HG02642 (cell line): ENCODE measurements around the gene NPLOC4.

Experiments used
- ATAC-seq: cut with Tn5 transposase; IDR thresholded peaks from one replicate; pipeline ENCODE4 v1.9.1; 2021; ENCODE audit warnings: mild to moderate bottlenecking; ENCODE audit not compliant: unreplicated experiment, poor library complexity

NPLOC4 gene

DNA sequence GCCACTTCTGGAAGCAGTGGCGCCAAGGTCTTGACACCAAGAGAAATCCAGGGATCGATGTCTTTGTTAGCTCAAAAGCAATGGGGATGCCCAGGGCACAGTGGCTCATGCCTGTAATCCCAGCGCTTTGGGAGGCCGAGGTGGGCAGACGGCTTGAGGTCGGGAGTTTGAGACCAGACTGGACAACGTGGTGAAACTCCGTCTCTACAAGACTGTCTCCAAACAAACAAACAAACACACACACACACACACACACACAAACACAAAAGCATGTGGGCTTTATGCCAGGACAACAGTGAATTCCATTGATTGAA is 62.3 kb downstream of the NPLOC4 start:
- no peak for ATAC-seq

DNA sequence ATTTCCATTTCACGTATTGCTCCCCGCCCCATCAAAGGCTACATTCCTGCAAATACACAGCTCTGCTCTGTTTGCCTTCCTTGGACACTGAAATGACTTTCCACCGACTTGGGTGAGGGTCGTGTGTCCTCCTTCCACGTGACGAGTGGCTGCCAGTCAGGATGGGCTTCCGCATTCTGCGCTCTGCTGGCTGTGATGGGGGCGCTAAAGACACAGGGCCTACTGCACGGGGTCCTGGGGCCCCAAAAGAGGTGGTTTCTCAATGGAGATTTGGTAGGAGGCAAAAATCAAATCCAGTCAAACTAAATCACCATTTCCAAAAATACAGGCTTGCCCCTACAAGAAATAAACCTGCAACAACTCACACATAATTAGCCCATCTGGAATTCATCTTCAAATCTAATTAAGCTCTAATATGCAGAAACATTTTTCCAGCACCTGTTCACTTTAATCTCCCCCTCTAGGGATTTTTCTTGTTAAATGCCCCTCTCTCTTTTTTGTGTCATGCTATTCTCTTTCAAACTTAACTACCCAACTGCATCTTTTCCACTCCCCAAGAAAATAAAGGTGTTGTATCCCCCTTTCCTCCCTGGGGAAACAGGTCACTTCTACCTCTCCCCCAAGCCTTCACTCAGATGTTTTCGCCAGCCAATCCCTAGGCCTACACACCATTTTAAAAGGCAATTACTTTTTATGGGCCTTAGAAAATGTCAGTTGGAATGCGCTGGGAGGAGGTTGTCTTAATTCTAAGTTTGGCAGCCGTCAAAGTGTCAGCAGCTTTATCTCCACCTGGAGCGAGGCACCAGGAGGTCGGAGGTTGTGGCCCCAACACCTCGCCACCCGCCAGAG is 62.9 kb downstream of the NPLOC4 start:
- no peak for ATAC-seq

DNA sequence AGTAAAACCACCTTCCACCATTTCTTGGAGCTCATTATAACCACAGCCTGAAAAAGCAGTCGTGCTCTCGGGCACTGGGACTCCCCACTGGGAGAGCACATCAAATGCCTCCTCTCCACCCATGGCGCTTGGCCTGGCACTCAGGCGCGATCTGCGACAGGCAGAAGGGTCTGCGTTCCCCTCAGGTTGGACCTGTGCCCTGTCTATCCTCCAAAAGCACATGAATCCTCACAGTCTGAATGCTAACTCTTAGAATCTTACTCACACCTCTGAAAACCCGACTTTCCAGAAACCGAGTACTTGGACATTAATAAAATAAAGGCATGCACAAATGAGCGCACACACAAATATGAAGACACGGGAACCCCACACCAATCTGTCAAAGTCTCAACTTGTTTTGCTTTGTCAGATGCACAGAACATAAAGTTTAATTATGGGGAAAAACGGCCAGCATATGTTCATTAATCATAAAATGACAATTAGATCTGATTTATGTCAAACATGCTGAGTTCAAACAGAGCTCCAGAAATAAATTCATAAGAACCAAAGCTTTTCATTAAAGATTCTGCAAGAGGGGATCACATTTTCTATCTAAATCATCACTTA is 64.2 kb downstream of the NPLOC4 start:
- ATAC-seq, result no peak

DNA sequence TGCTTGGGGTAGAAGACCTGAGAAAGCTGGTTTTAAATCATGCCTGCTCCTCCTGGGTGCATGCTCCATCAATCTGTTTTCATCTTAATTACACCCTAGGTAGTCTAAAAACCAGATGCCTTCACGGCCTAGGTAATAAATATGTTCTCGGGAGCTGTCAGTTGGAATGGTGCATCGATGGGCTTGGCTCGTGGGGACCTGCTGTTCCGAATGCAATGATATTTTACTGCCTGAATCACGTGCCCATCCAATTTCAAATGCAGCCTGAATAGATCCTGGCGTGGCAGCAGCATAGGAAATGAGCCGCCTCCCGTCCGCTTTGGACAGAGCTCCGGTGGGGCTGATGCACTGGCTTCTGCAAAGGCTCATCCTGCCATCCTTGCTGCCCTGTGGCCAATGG is 65.9 kb downstream of the NPLOC4 start:
- no peak for ATAC-seq

DNA sequence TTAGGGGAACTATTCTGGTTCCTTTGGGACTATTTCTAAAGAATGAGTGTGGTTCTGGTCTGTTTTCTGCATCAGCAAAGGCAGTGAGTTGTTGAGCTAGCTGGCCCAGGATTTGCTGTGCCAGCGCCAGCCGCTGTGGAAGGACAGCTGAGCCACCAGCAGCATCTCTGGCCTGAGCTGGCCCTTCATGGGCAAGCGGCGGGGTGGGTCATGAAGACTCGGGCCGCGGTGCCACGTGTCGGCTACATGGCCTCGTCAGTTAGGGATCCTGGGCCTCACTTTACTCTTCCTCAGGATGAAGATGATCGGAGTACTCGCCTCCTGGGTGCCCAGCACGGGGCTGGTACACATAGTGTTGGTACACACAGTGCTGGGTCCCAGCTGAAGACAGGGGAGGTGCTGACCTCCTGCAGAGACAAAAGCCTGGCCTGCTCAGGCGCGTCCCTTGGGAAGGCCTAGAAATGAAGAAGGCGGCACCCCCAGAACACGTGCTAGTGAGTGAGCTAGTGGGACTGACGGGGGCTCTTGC is 66.9 kb downstream of the NPLOC4 start:
- ATAC-seq, result no peak

DNA sequence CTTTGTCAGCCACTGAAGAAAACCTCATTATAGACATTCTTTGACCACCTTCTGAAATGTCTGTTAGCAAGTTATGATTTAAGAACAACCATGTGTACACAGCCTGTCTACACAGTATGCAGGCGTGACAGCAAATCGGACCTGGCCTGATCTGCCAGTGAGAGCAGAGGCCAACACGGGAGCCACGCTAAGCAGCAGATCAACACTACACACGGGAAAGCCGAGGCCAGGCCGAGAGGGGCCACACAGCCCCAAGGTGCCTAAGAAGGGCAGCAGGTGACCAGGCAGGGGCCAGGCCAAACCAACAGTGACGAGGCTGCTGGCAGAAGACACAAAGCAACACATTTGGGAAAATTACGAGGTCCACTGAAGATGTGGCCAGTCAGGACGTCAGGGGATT is 68.5 kb downstream of the NPLOC4 start:
- no peak for ATAC-seq

DNA sequence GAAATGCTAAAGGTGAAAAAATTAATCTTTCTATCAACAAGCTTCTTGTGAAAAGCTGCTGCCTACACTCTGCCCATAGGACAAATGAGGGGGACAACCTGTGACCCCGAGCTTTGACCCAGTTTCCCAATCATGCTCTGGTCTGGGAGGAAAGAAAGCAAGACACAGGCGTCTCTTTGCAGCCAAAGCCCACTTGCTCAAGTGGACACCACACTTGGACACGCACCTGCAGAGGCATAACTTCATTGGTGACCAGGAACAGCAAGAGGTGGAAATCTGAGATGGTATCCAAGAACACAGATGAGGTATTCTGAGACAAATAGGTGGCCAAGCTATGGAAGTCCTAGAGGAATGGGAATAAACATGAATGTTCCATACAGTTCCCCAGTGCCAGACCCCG is 69.7 kb downstream of the NPLOC4 start:
- no peak for ATAC-seq

DNA sequence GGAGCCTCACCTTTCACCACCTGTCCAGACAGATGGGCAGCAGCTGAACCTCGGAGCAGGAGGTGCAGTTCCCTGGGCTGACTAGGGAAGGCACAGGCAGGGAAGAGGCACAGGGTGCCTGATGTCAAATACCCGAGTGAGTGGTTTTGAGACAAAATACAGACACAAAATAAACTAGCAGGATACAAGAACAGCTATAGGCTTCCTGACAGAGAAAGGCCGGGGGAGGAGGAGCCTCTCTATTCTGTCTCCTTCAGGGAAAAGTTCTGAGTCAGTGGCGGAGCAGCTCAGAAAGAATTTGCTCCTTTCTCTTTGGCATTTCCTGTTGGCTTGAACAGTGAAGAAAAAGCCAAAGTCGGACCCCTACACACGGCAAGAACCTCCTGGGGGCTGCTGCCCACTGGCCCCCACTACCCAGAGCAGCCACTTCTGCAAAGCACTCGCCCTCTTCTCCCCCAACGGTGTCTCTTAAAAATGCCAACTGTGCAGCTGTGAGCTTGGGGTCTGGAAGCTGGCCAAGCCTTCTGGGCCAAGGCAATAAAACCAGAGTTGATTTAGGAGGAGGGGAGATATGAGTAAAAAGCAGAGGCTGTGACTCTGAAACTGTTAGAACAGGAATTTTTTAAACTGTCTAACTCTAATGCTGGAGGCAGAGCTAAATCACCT is 70.3 kb downstream of the NPLOC4 start:
- no peak for ATAC-seq

DNA sequence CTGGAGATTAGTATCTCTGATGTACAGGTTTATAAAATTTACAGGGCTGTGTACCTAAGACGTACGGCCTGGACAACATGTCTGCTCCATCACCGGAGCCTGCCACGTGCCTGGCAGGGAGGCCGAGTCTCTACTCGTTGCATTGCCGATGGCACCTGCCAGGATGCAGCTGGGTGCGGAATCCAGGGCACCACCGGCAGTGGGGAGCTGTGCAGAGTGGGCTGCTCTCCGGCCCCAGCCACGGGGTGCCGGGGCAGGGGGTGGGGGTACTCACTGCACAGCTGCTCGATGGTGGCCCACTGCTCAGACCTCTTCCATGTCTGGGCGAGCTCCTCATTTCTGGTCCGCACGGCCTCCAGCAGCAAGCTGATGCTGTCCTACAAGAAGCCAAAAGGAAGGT is 71.7 kb downstream of the NPLOC4 start:
- no peak for ATAC-seq

DNA sequence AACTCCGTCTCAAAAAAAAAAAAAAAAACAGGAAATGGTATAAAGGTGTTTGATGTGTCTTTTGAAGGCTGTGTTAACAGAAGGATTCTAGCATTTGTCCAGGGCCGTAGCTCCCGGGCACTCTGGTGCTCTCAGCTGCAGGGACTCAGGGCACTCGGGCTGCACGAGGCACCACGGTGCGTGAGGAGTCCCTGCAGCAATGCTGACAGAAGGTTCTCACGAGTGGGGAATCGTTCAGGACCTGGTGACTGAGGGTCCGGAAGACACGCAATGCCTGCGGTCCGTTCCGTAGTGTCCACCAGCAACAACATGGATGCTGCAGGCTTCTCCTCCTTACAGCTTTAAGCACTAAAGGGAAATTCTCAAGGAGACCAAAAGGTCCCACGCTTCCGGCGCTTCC is 72.1 kb downstream of the NPLOC4 start:
- no peak for ATAC-seq

DNA sequence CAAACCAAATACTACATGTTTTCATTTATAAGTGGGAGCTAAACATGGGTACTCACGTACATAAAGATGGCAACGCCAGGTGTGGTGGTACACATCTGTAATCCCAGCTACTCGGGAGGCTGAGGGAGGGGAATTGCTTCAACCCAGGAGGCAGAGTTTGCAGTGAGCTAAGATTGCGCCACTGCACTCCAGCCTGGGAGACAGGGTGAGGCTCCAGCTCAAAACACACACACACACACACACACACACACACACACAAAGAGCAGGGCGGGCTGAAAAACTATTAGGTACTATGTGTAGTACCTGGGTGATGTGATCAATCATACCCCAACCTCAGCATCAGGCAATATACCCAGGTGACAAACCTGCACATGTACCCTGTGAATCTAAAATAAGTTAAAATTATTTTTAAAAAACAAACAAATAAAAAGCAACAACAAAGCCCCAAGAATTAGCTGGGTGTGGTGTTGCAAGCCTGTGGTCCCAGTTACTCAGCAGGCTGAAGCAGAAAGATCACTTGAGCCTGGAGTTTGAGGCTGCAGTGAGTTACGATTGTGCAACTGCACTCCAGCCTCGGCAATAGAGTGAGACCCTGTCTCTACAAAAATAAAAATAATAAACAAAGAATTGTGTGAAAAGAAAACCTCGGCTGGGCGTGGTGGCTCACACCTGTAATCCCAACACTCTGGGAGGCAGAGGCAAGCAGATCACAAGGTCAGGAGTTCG is 72.9 kb downstream of the NPLOC4 start:
- no peak for ATAC-seq

DNA sequence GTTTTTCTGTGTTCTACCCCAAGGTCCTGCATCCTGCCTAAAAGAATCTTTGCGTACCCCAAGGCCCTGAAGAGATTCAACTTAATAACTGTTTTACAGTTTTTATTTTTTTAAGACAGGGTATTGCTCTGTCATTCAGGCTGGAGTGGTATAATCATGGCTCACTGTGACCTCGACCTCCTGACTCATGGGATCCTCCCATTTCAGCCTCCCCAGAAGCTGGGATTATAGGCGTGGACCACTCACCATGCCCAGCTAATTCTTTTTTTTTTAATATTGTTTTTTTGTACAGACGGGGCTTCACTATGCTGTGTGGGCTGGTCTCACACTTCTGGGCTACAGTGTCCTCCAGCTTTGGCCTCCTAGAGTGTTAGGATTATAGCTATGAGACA is 75.4 kb downstream of the NPLOC4 start:
- no peak for ATAC-seq

DNA sequence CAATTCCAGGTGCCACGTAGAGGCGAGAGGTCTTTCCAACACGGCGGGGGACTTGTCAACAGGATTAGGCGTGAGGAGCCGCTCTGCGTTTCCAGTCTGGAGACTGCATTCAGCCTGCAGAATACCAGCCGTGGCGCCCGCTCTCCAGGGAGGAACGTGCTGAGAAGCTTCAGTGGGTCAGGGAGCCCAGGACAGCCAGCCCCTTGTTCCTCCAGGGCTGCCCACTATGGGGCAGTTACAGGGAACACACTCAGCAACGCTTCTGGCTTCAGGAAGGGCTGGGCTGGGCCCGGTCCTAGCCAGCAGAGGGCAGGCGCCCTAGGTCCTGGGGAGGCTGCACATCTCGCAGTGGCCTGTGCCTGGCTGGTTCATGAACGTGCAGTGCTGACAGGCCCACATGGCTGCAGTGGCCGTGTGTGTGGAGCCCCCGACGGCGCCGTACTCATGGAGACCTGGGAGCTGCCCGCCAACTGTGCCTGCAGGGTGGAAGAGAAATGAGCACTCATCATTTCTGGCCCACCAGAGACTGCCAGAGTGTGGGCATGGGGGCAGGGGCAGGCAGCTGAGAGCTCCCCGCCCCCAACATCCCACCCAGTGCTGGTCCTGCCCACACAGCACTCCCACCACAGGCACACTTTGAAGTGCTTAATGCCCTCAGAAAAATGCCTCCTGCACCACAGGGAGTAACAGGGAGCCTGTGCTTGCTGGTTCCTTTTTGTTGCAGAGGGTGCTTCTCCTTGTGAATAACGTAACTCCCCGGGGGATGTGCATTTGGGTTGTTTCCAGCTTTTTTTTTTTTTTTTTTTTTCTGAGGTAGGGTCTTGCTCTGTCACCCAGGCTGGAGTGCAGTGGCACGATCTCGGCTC is 77.7 kb downstream of the NPLOC4 start:
- ATAC-seq, result no peak

DNA sequence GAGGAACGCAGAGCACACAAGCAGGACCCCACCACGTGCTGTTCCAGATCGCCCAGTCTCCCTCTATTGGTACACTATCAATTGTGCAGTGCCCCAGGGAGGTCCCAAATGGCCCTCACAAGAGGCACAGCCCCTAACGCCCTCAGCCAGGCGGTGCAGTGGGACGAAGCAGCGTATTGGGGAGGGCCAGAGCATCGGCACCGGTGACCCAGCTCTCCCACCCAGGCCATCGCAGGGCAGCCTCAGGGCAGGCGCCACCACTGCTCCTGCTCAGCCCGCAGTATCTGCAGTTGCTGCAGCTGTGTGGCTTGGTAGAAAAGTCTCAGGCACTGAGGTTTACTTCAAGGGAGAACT is 78.8 kb downstream of the NPLOC4 start:
- ATAC-seq, result no peak

DNA sequence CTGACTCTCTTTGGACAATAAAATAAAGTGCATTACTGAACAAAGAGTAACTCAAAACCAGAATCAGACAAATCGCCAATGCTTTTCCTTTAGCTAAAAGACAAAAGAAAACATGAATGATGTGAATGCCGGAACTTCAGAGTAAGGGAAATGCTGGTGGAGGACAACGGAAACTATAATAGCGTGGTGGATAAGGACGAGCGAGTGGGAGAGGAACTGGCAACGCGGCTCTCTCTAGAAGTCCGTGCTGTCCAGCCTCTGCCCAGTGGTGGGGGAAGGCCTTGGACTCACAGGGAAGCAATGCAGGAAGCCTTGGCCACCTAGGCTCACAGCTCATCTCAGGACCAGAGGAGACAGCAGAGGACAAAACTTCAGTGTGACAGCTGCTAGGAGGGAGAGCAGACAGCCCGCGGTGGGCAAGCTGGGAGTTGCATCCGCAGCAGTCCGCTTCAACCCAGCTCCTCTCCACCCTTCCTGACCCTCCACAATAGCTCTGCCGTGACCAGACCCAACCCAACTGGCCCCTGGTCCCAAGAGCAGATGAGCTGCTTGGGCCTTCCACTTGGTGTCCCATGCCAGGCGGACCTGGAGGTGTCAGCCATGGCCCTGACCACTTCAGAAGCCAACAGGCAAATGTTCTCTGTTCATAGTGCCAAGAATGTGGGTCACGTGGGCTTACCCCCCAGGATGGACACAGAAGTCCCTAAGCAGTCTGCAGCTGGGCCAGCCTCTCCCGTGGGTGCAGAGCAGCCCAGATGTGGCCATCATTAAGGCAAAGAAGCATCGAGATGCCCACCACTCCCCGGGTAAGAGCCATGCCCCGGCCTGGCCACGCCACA is 79.4 kb downstream of the NPLOC4 start:
- no peak for ATAC-seq

DNA sequence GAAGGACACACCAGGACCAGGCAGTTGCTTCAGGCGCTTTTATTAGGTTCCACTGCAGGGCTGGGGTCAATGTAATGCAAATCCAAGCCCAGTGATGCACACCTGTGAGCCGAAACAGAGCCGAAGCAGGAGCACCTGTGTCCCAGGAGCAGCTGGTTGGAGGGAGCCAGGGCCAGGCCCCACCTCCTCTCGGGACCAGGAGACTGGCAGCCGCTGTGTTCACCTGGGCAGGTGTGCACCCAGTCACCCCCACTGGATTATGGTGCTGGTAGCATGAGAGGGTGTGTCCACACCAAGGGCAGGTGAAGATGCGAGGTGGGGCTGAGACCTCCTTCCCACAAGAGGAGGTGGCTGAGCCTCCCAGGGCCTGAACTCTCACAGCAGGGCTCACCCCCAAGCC is 80.0 kb downstream of the NPLOC4 start:
- ATAC-seq, result no peak

DNA sequence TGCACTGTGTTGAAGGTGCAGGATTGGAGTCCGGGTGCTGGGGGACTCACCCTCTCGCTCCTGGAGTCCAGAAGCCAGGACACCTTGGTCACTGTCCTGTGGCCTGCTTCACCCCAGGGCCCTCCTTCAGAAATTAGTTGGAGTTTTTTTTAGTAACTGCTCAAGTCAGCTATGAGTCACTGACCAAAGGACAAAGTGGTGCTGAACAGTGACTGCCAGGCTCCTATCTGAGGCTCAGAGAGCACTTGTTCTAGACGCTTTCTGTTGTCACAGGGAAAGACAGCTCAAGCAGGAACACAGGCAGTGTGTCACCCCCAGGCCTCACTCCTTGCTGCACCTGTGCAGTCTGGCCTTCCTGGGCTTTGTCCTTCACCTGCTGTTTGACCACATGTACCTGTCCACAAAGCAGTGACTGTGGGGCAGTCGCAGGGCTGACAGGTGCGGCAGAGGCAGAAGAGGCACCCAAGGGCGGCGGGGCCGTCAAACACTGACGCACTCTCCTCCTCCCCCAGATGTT is 80.7 kb downstream of the NPLOC4 start:
- ATAC-seq, result no peak

DNA sequence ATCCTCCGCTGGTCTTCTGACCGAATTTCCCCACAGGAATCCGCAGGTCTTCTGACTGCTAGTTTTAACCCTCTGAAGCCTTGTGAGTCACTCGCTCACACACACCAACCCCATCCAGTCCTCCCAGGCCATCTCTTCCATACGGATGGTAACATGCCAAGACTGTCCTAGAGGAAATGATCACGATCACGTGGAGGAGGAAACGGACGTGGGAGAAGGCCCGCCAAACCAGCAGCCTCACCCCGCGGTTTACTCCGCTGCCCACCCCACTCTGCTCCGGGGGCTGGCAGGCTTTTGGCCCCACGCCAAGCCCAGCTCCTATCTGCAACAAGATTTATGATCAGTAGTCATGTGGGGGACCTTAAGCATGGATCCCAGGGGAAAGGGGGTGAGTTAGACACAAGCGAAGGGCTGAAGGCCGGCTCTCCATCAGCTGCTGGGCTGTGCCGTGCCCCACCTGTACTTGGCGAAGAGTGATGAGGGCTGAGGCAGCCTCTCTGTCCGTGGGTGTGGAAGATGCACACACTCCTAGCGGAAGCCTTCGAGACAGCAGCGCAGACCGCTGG is 83.2 kb downstream of the NPLOC4 start:
- no peak for ATAC-seq
